Activated CD4-positive, alpha-beta memory T cell treated with anti-CD3 and anti-CD28 coated beads, Interleukin-2, amount 10 ng/mL, durations not matched to agents 7 days and 5 days (primary cell): ENCODE data around the gene GPBAR1. TPM values are rescaled to one million over a fixed set of nuclear protein-coding genes. Genes with fewer than 3 reads are reported as not detected.

ENCODE experiments used
- CTCF ChIA-PET: fragments of 350-600 bp; sonication (Branson Sonifier 250); formaldehyde crosslinking; loops from one replicate; lab custom pipeline; 2021; ENCODE audit warnings: antibody characterized with exemption, inconsistent platforms; lab: Charles Lee
- POLR2A ChIA-PET: fragments of 350-600 bp; sonication (Branson Sonifier 250); formaldehyde crosslinking; loops from one replicate; lab custom pipeline; 2021; ENCODE audit warnings: antibody characterized with exemption; lab: Charles Lee
- DNase-seq: peaks from one replicate; pipeline ENCODE4 v3.0.0-alpha.2; 2020
- H3K27ac Mint-ChIP-seq: one replicate; pipeline ENCODE4 v1.8.0; 2021; ENCODE audit warnings: mild to moderate bottlenecking, mixed read lengths
- H3K27me3 Mint-ChIP-seq: one replicate; pipeline ENCODE4 v1.8.0; 2021; ENCODE audit warnings: mixed read lengths
- H3K36me3 Mint-ChIP-seq: one replicate; pipeline ENCODE4 v1.8.0; 2021; ENCODE audit warnings: low read depth, mixed read lengths
- H3K4me1 Mint-ChIP-seq: one replicate; pipeline ENCODE4 v1.8.0; 2021; ENCODE audit warnings: mixed read lengths
- H3K4me3 Mint-ChIP-seq: one replicate; pipeline ENCODE4 v1.8.0; 2021; ENCODE audit warnings: mild to moderate bottlenecking, mixed read lengths
- H3K9me3 Mint-ChIP-seq: one replicate; pipeline ENCODE4 v1.8.0; 2021; ENCODE audit warnings: mixed read lengths
- total RNA-seq, 2 experiments: library from RNA; stranded (reverse); gene quantifications; one replicate each; pipeline ENCODE4 v1.2.3, GENCODE V29; 2021

GPBAR1 gene
- total RNA-seq, 2 experiments from 2014 or later = 0.68 to 0.75 TPM

DNA sequence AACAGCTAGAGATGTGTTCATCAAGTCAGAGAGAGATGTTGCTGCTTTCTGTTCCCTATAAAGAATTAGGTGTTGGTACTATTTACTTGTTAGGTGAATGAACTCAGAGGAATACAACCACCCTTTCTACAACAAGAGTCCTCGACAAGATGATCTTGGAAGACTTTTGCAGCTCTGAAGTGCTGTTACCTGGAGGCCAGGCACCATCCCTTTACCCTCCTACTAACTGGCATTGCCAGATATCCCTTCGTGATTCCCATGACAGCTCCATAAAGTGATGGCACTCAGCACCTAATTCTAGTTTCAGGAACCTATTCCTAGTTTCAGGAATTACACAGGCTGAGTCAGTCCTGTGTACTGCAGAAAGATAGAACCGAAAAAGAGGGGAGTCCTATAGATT lies 33.9 kb upstream of the GPBAR1 start:
- peaks cover 90% of the 10 kb centered on the region for H3K4me1 Mint-ChIP-seq
- H3K36me3 Mint-ChIP-seq = peaks cover 86% of the 10 kb centered on the region
- DNase-seq = no peak
- no peak overlapping the region for H3K4me3 Mint-ChIP-seq
- H3K27ac Mint-ChIP-seq = peak overlapping the region; percentile 74
- no peaks in the 10 kb centered on the region for H3K9me3 Mint-ChIP-seq
- CTCF ChIA-PET = interaction anchor here (0.6 to 3.0 kb wide), 3 partner anchors 10 to 169 kb away, joined by 4 to 10 read pairs (median 4); no protein-coding TSS in a partner anchor
- H3K27me3 Mint-ChIP-seq = no peaks in the 10 kb centered on the region
- POLR2A ChIA-PET = interaction anchor here (0.6 to 11.0 kb wide), 4 partner anchors 8 to 431 kb away, joined by 3 to 260 read pairs (median 18); partner anchors contain the start of genes AAMP and ARPC2

DNA sequence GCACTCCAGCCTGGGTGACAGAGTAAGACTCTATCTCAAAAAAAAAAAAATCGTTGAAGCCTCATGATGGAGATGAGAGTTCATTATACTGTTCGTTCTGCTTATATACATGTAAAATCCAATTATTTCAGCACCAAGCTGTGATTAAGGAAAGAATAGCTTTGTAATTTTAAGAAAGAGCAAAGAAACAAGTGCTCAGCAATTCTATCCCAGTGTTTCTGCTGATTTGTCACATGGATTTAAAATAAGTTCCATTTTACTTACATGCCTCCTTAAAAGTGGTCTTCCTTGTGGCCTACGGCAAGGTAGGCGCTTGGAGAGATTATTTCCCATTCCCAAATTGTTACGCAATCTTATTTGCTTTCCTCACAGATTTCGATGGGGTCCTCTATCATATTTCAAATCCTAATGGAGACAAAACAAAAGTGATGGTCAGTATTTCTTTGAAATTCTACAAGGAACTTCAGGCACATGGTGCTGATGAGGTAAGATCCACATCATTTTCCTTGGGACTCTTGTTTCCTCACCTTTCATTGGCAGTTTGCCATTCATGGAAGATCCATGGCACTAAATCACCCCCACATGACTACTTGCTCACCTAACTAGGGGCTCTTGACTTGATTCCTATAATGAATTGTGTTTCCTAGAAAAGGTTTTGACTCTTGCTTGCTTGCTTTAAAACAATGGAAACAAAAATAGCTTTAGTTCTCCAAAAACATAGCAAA lies 32.3 kb upstream of the GPBAR1 start:
- H3K9me3 Mint-ChIP-seq = no peaks in the 10 kb centered on the region
- POLR2A ChIA-PET = interaction anchor here (1.1 to 11.0 kb wide), 13 partner anchors 9 to 172 kb away, joined by 3 to 260 read pairs (median 9); partner anchors contain the start of genes AAMP, ARPC2, CTDSP1 and PNKD
- H3K27ac Mint-ChIP-seq = peak overlapping the region; percentile 86
- H3K27me3 Mint-ChIP-seq = no peaks in the 10 kb centered on the region
- CTCF ChIA-PET = interaction anchor here (0.8 to 4.6 kb wide), 15 partner anchors 8 to 167 kb away, joined by 3 to 62 read pairs (median 5); partner anchors contain the start of genes ARPC2 and CATIP
- DNase-seq = no peak
- H3K36me3 Mint-ChIP-seq = peaks cover 89% of the 10 kb centered on the region
- peaks cover 84% of the 10 kb centered on the region for H3K4me1 Mint-ChIP-seq
- H3K4me3 Mint-ChIP-seq = peak overlapping the region; percentile 33

DNA sequence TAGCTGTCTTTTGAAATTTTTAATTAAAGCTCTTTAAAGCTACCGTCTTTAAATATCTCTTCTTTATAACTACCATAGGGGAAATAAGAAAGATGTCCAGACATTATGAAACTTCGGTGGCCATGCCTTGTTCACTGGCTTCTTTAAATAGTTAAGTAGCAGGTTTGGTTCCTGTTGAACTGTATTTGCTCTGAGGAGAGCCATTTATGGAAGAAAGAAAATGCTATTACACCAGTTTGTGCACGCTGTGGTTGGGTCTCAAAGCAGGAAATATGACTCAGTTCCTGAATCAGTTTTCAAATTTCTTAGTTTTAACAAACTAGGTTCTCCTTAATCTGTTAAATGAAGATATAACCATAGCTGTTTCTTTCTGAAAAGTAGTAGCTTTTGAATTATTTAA lies 31.6 kb upstream of the GPBAR1 start:
- H3K9me3 Mint-ChIP-seq = no peaks in the 10 kb centered on the region
- H3K4me1 Mint-ChIP-seq = peaks cover 82% of the 10 kb centered on the region
- H3K27me3 Mint-ChIP-seq = no peaks in the 10 kb centered on the region

DNA sequence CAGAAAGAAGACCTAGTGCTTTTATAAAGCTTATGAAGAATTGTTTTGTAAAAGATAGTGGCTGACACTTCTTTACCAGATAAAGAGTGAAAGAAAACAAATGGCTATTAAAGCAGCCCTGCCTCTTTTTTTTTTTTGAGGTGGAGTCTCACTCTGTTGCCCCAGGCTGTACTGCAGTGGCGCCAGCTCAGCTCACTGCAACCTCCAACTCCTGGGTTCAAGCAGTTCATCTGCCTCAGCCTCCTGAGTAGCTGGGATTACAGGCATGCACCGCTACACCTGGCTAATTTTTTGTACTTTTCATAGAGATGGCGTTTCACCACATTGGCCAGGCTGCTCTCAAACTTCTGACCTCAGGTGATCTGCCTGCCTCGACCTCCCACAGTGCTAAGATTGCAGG lies 31.0 kb upstream of the GPBAR1 start:
- CTCF ChIA-PET = interaction anchor here (0.7 to 4.6 kb wide), 17 partner anchors 8 to 480 kb away, joined by 3 to 62 read pairs (median 5); partner anchors contain the start of genes AAMP, ARPC2 and PNKD
- peak overlapping the region; percentile 86 for H3K27ac Mint-ChIP-seq
- peak overlapping the region; percentile 48 for H3K4me3 Mint-ChIP-seq
- no peaks in the 10 kb centered on the region for H3K27me3 Mint-ChIP-seq
- DNase-seq = peak; percentile 58
- peaks cover 80% of the 10 kb centered on the region for H3K4me1 Mint-ChIP-seq
- POLR2A ChIA-PET = interaction anchor here (0.9 to 11.0 kb wide), 18 partner anchors 8 to 1018 kb away, joined by 3 to 260 read pairs (median 6); partner anchors contain the start of genes AAMP, ARPC2, BCS1L and CTDSP1
- no peaks in the 10 kb centered on the region for H3K9me3 Mint-ChIP-seq
- peaks cover 89% of the 10 kb centered on the region for H3K36me3 Mint-ChIP-seq

More for the DNA sequence above, 31.6 kb upstream of the GPBAR1 start:
- ChIA-PET POLR2A (interaction anchor here (0.9 to 11.0 kb wide), 16 partner anchors 9 to 430 kb away, joined by 3 to 260 read pairs (median 8); partner anchors contain the start of genes AAMP, ARPC2, BCS1L and CTDSP1), CTCF (interaction anchor here (0.9 to 4.6 kb wide), 18 partner anchors 8 to 481 kb away, joined by 3 to 62 read pairs (median 5); partner anchors contain the start of genes AAMP, ARPC2 and PNKD)
- Mint-ChIP-seq H3K4me3 (peak overlapping the region; percentile 33), H3K27ac (peak overlapping the region; percentile 86), H3K36me3 (peaks cover 89% of the 10 kb centered on the region)
- DNase-seq = peak; percentile 63

DNA sequence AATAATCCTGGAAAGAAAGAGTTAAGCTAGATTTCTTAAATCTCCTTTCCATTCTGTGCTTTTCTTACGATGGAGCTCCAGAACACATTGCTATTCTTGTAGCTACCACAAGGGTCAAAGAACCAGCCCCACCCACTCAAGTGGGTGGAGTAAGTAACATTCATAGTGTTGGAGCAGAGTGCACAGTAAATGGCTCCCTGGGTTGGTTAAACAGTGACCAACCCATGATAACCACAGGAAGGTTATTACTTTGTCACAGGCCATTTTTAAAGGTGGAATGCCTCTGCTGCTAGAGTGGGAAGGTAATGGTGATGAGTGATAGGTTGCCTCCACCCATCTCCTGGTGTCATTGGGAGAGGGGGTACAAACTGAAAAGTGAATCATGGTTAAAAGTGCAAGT lies 29.9 kb upstream of the GPBAR1 start:
- peak; percentile 56 for DNase-seq
- CTCF ChIA-PET = interaction anchor here (0.6 to 4.6 kb wide), 14 partner anchors 10 to 341 kb away, joined by 3 to 62 read pairs (median 5); partner anchors contain the start of genes AAMP, ARPC2, CXCR1 and PNKD
- no peaks in the 10 kb centered on the region for H3K27me3 Mint-ChIP-seq
- peaks cover 70% of the 10 kb centered on the region for H3K4me1 Mint-ChIP-seq
- peaks cover 89% of the 10 kb centered on the region for H3K36me3 Mint-ChIP-seq
- peak overlapping the region; percentile 48 for H3K4me3 Mint-ChIP-seq
- POLR2A ChIA-PET = interaction anchor here (0.8 to 11.0 kb wide), 13 partner anchors 11 to 1017 kb away, joined by 3 to 260 read pairs (median 7); partner anchors contain the start of gene ARPC2
- H3K27ac Mint-ChIP-seq = peak overlapping the region; percentile 86
- no peaks in the 10 kb centered on the region for H3K9me3 Mint-ChIP-seq

DNA sequence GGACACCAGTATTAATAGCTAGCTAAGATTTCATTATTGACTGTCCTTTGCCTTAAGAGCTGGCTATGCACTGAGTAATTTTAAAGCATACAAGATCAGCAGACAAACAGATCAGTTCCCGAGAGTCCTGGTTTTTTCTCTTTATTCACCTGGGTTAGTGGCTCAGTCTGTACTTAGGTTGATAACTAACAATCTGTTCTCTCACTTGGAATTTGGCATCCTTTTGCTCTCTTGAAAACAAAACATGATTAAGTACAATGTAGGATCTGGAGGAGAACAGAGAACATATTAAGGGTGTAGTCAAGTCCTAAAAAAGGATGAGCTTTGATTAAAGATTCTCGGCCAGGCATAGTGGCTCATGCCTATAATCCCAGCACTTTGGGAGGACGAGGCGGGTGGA lies 27.3 kb upstream of the GPBAR1 start:
- Mint-ChIP-seq H3K27ac (peak overlapping the region; percentile 29), H3K27me3 (no peaks in the 10 kb centered on the region), H3K4me1 (peaks cover 46% of the 10 kb centered on the region), H3K36me3 (peaks cover 87% of the 10 kb centered on the region), H3K9me3 (no peaks in the 10 kb centered on the region), H3K4me3 (no peak overlapping the region)
- DNase-seq = no peak
- CTCF ChIA-PET = interaction anchor here (1.2 to 2.6 kb wide), 4 partner anchors 9 to 24 kb away, joined by 3 to 9 read pairs (median 4); no protein-coding TSS in a partner anchor
- POLR2A ChIA-PET = interaction anchor here (0.9 to 11.0 kb wide), 5 partner anchors 8 to 15 kb away, joined by 3 to 260 read pairs (median 5); partner anchors contain the start of gene ARPC2

DNA sequence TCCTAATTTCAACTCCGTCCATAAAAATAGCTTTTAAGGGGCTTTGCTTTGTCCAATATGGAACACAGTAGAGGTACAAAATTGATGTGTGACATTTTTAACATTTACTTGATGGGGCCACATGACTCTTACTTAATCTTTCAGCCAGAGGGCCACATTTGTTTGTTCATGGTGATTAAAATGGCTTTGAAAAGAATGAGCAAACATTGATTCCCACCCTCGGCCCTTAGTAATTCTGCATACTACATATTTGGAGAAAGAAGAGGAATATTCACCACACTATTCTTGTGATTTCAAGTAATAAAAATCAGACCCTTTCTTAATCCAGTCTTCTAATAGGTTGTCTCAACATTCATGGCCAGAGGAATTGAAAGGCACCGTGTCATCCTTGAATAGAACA lies 26.3 kb upstream of the GPBAR1 start:
- DNase-seq = no peak
- peaks cover 40% of the 10 kb centered on the region for H3K4me1 Mint-ChIP-seq
- H3K36me3 Mint-ChIP-seq = peaks cover 89% of the 10 kb centered on the region
- no peaks in the 10 kb centered on the region for H3K27me3 Mint-ChIP-seq
- no peak overlapping the region for H3K4me3 Mint-ChIP-seq
- ChIA-PET CTCF (interaction anchor here (0.7 to 2.6 kb wide), 4 partner anchors 9 to 49 kb away, joined by 3 to 9 read pairs (median 4); no protein-coding TSS in a partner anchor), POLR2A (interaction anchor here (0.8 to 11.0 kb wide), 5 partner anchors 9 to 20 kb away, joined by 3 to 260 read pairs (median 5); partner anchors contain the start of gene ARPC2)
- H3K27ac Mint-ChIP-seq = peak overlapping the region; percentile 10
- H3K9me3 Mint-ChIP-seq = no peaks in the 10 kb centered on the region

DNA sequence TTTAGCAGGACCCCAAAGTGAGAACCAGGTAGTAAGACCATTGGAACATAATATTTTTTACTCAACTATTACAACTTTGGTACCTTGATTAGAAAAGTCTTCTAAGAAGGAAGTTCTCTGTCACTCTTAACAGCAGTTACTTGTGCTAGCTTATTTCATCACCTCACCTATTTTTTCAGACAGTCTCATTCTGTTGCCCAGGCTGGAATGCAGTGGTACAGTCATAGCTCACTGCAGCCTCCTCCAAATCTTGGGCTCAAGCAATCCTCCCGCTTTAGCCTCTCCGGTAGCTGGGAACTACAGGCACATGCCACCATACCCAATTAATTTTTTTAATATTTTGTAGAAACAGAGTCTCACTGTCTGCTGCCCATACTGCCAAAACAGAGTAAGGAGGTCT lies 25.8 kb upstream of the GPBAR1 start:
- Mint-ChIP-seq H3K27ac (peak overlapping the region; percentile 12), H3K4me3 (no peak overlapping the region), H3K27me3 (no peaks in the 10 kb centered on the region), H3K9me3 (no peaks in the 10 kb centered on the region), H3K4me1 (peaks cover 37% of the 10 kb centered on the region), H3K36me3 (peaks cover 92% of the 10 kb centered on the region)
- CTCF ChIA-PET = interaction anchor here (0.7 to 2.6 kb wide), 3 partner anchors 10 to 49 kb away, joined by 3 to 9 read pairs (median 4); no protein-coding TSS in a partner anchor
- POLR2A ChIA-PET = interaction anchor here (0.8 to 11.0 kb wide), 4 partner anchors 11 to 20 kb away, joined by 3 to 260 read pairs (median 10); partner anchors contain the start of gene ARPC2
- no peak for DNase-seq

DNA sequence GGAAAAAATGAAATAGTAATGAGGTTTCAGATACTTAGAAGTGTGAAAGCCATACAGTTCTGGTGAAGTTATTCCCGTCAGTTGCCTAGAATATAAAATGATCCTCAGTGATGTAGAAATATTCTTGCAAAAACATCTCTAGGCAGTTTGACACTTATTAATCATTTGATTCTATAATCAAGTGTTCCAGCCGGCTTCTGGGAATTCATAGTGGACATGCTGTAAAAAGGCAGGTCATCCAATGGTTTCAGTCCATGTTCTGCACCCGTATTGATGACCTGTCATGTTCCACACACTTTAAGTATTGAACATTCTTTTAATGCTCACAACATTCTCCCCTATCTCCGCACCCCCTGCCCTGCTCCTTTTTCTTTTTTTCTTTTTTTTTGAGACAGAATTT lies 24.0 kb upstream of the GPBAR1 start:
- Mint-ChIP-seq H3K4me1 (peaks cover 28% of the 10 kb centered on the region), H3K27ac (no peak overlapping the region), H3K9me3 (no peaks in the 10 kb centered on the region), H3K4me3 (no peak overlapping the region), H3K27me3 (no peaks in the 10 kb centered on the region), H3K36me3 (peaks cover 93% of the 10 kb centered on the region)
- ChIA-PET POLR2A (interaction anchor here (0.8 to 4.1 kb wide), 3 partner anchors 7 to 15 kb away, joined by 3 to 14 read pairs (median 7); no protein-coding TSS in a partner anchor), CTCF (no interaction called here)
- no peak for DNase-seq

DNA sequence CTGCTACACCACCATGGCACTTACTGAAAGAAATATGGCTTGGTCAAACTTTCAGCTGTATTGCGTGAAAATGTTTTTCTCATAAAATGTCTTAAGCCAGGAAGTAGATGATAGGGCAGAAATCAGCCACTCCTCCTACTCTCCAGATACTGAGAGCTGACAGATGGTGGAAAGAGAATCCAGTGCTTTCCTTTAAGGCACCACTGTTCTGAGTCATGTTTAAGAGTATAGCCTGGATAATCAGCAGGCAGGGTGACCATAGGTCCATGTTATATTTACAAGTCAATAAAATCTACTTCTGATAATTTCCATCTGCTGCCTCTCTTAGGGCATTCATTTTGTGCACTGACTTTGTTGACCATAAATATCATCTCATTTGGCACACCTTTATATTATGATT lies 21.9 kb upstream of the GPBAR1 start:
- Mint-ChIP-seq H3K4me3 (no peak overlapping the region), H3K27ac (no peak overlapping the region), H3K27me3 (no peaks in the 10 kb centered on the region), H3K4me1 (peaks cover 21% of the 10 kb centered on the region), H3K9me3 (no peaks in the 10 kb centered on the region), H3K36me3 (peaks cover 94% of the 10 kb centered on the region)
- CTCF ChIA-PET = interaction anchor here (1.5 kb wide), 1 partner anchor 10 kb away, joined by 5 read pairs; no protein-coding TSS in a partner anchor
- POLR2A ChIA-PET = interaction anchor here (1.1 to 2.7 kb wide), 5 partner anchors 8 to 17 kb away, joined by 3 to 7 read pairs (median 4); no protein-coding TSS in a partner anchor
- DNase-seq = no peak

DNA sequence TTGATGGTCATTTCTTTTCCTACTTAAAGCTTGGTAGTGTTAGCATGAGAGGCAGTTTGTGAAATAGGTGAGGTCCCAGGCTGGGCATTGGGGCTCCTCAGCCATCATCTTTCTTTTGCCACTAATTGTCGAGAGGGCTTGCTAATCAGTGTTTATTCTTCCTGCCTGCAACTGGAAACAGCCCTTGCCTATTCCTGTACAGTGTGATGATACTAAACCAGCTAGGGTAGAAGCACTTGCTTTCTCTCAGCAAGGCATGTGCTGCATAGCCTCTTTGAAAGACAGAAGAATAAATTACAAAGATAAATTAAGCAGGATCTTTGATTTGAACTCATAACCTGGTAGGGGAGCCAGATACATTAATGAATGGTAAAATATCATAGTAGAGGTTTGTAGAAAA lies 16.6 kb upstream of the GPBAR1 start:
- no peak overlapping the region for H3K4me3 Mint-ChIP-seq
- POLR2A ChIA-PET = interaction anchor here (0.8 to 6.0 kb wide), 4 partner anchors 8 to 13 kb away, joined by 3 to 46 read pairs (median 6); no protein-coding TSS in a partner anchor

DNA sequence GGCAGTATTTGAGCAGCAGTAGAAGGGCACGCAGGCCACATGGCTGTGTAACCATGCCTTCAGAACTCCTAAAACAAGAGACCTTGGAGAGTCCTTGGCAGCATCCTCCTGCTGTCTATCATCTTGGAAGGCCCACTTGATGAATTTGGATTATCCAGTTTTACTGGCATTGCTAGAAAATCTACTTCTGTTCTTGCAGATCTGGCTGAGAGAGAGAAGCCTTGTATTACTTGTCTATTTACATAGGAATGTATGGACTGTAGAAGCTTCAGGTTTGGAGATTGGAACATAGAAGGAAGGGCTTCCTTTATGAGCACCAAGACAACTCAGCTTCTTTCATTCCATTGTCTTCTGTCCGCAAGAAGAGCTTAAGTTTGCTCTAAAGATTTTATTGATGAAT lies 16.1 kb upstream of the GPBAR1 start:
- Mint-ChIP-seq H3K27ac (no peak overlapping the region), H3K9me3 (no peaks in the 10 kb centered on the region), H3K4me3 (no peak overlapping the region), H3K27me3 (no peaks in the 10 kb centered on the region), H3K36me3 (peaks cover 95% of the 10 kb centered on the region), H3K4me1 (peaks cover 14% of the 10 kb centered on the region)
- ChIA-PET POLR2A (interaction anchor here (0.8 to 6.0 kb wide), 6 partner anchors 9 to 25 kb away, joined by 3 to 46 read pairs (median 6); partner anchors contain the start of genes AAMP and PNKD), CTCF (interaction anchor here (1.2 to 1.7 kb wide), 2 partner anchors 13 to 15 kb away, joined by 5 to 9 read pairs; no protein-coding TSS in a partner anchor)
- DNase-seq = no peak

More for the DNA sequence above, 16.6 kb upstream of the GPBAR1 start:
- CTCF ChIA-PET = interaction anchor here (1.2 to 1.7 kb wide), 2 partner anchors 13 to 15 kb away, joined by 5 to 9 read pairs; no protein-coding TSS in a partner anchor
- peaks cover 14% of the 10 kb centered on the region for H3K4me1 Mint-ChIP-seq
- DNase-seq = no peak
- peaks cover 95% of the 10 kb centered on the region for H3K36me3 Mint-ChIP-seq
- H3K9me3 Mint-ChIP-seq = no peaks in the 10 kb centered on the region
- H3K27ac Mint-ChIP-seq = peak overlapping the region; percentile 1
- no peaks in the 10 kb centered on the region for H3K27me3 Mint-ChIP-seq
